K562 (cell line): ENCODE data around the gene FZD4. TPM values are rescaled to one million over a fixed set of nuclear protein-coding genes. Genes with fewer than 3 reads are reported as not detected.

Experiments used
- ATAC-seq: fragments of 200-7000 bp; cut with Tn5 transposase; 3 replicates; pipeline ENCODE4 v1.9.1; 2020; ENCODE audit warnings: moderate library complexity
- BruUV-seq: library from RNA; stranded (reverse); fragments of 400-500 nt; replicated peaks from 2 replicates; lab custom pipeline; 2021; lab: Mats Ljungman, UMichigan
- CTCF ChIA-PET: fragments of 300-600 bp; formaldehyde crosslinking; extraction: SDS; loops from one replicate; lab custom pipeline; 2021; ENCODE audit warnings: low intra/inter-chr PET ratio; lab: Yijun Ruan, JAX
- POLR2A ChIA-PET: fragments of 300-600, 350-650 bp; sonication (Branson Sonifier 250); formaldehyde crosslinking; extraction: SDS; loops from one replicate; lab custom pipeline; 2021; ENCODE audit warnings: antibody characterized with exemption, inconsistent platforms; lab: Yijun Ruan, JAX
- DNase-seq, 4 experiments: peaks; one replicate each; pipeline versions ENCODE4 v3.0.0 to v3.0.0-alpha.2; 2011 to 2018; ENCODE audit warnings: low spot score in 3 of 4, mixed read lengths in 3 of 4; ENCODE audit errors: extremely low read depth in 1 of 4
- FAIRE-seq: peaks from 2 replicates; lab custom pipeline; 2011; peaks lifted over from hg19 to GRCh38; lab: Jason Lieb, UNC
- H2AFZ ChIP-seq: 2 replicates; pipeline ENCODE4 v1.6.0; 2011; ENCODE audit warnings: low read depth, low read length, control low read depth, inconsistent platforms
- H3K27ac ChIP-seq: fragments of 200-600 bp; 3 replicates; pipeline ENCODE4 v1.8.0; 2011; ENCODE audit warnings: low read depth, mild to moderate bottlenecking, control low read depth, inconsistent platforms, low read length, moderate library complexity, mixed read lengths; ENCODE audit errors: extremely low read depth
- H3K27me3 ChIP-seq, 2 experiments: fragments of 300-600 bp in 1 of 2; 2 replicates in 1 of 2; 3 replicates in 1 of 2; pipeline versions ENCODE4 v1.6.0 to v1.8.0; 2011; ENCODE audit warnings: inconsistent platforms in 2 of 2, low read length in 2 of 2, mild to moderate bottlenecking in 1 of 2, mixed read lengths in 1 of 2, moderate library complexity in 1 of 2; ENCODE audit not compliant: control insufficient read depth in 2 of 2, insufficient read depth in 2 of 2
- H3K36me3 ChIP-seq: fragments of 300-600 bp; 3 replicates; pipeline ENCODE4 v1.8.0; 2011; ENCODE audit warnings: mild to moderate bottlenecking, low read length, inconsistent platforms; ENCODE audit not compliant: control insufficient read depth, insufficient read depth
- H3K4me1 ChIP-seq, 2 experiments: fragments of 200-600 bp in 1 of 2; replicated peaks in 1 of 2; 2 replicates in 1 of 2; 3 replicates in 1 of 2; pipeline versions ENCODE4 v1.5.1 to v1.8.0; 2011; ENCODE audit warnings: inconsistent platforms in 2 of 2, low read length in 2 of 2, mild to moderate bottlenecking in 1 of 2, mixed read lengths in 1 of 2, moderate library complexity in 1 of 2; ENCODE audit not compliant: control insufficient read depth in 2 of 2, insufficient read depth in 2 of 2
- H3K4me2 ChIP-seq: 2 replicates; pipeline ENCODE4 v1.6.1; 2011; ENCODE audit warnings: low read length, control low read depth, inconsistent platforms, mixed read lengths; ENCODE audit not compliant: insufficient read depth
- H3K4me3 ChIP-seq: fragments of 200-600 bp; sonication (generic), shearing (Covaris generic); 2 replicates; pipeline ENCODE4 v1.5.1; 2016; ENCODE audit warnings: control low read depth, inconsistent platforms
- H3K79me2 ChIP-seq: fragments of 200-600 bp; 3 replicates; pipeline ENCODE4 v1.8.0; 2011; ENCODE audit warnings: low read length, inconsistent platforms; ENCODE audit not compliant: control insufficient read depth, insufficient read depth
- H3K9ac ChIP-seq, 2 experiments: 2 replicates each; pipeline versions ENCODE4 v1.6.0 to v1.6.1; 2011; ENCODE audit warnings: low read depth in 2 of 2, low read length in 2 of 2, control low read depth in 1 of 2, inconsistent platforms in 1 of 2, mild to moderate bottlenecking in 1 of 2, mixed read lengths in 1 of 2; ENCODE audit not compliant: insufficient read depth in 1 of 2
- H3K9me1 ChIP-seq: one replicate; pipeline ENCODE4 v1.6.0; 2011; ENCODE audit warnings: inconsistent platforms, mild to moderate bottlenecking, low read length, moderate library complexity; ENCODE audit not compliant: control insufficient read depth, insufficient read depth
- H3K9me3 ChIP-seq: replicated peaks from 2 replicates; pipeline ENCODE4 v1.5.1; 2011; ENCODE audit warnings: low read depth, low read length, inconsistent platforms; ENCODE audit not compliant: control insufficient read depth, insufficient read depth
- H4K20me1 ChIP-seq: replicated peaks from 2 replicates; pipeline ENCODE4 v1.6.1; 2011; ENCODE audit warnings: low read length, inconsistent platforms, mixed read lengths; ENCODE audit not compliant: control insufficient read depth, insufficient read depth
- FOXJ3 ChIP-seq: sonication (generic); formaldehyde crosslinking; IDR thresholded peaks from 2 replicates; pipeline ENCODE4 v1.4.0; 2020; ENCODE audit warnings: mild to moderate bottlenecking, missing genetic modification reagents
- FOXK2 ChIP-seq, 2 experiments: fragments of 450-650 bp; IDR thresholded peaks in 1 of 2; conservative IDR thresholded peaks in 1 of 2; 2 replicates each; pipeline ENCODE4 v1.6.1; 2016; ENCODE audit warnings: low read depth in 2 of 2, mild to moderate bottlenecking in 1 of 2
- HNRNPK ChIP-seq: fragments of 200-400 bp; formaldehyde crosslinking; IDR thresholded peaks from one replicate; pipeline ENCODE4 v1.6.1; 2018; ENCODE audit warnings: mild to moderate bottlenecking, low read depth, low read length; ENCODE audit not compliant: poor library complexity, severe bottlenecking
- MBD2 ChIP-seq: sonication (generic); IDR thresholded peaks from 2 replicates; pipeline ENCODE4 v1.6.1; 2016; ENCODE audit warnings: low read depth, borderline replicate concordance
- NCOA2 ChIP-seq, 2 experiments: fragments of 450-650 bp; IDR thresholded peaks; 2 replicates each; pipeline ENCODE4 v1.6.1; 2018; ENCODE audit warnings: mild to moderate bottlenecking in 2 of 2, moderate library complexity in 1 of 2; ENCODE audit not compliant: partially characterized antibody in 2 of 2
- RUNX1 ChIP-seq: sonication (generic); IDR thresholded peaks from 2 replicates; pipeline ENCODE4 v1.6.1; 2016; ENCODE audit warnings: antibody characterized with exemption, low read depth
- ZBED1 ChIP-seq: IDR thresholded peaks from 2 replicates; pipeline ENCODE4 v1.6.1; 2014
- ZNF253 ChIP-seq: fragments of 250-450 bp; sonication (Bioruptor Pico); conservative IDR thresholded peaks from 2 replicates; pipeline ENCODE4 v1.6.1; 2021; ENCODE audit warnings: mild to moderate bottlenecking
- ZNF639 ChIP-seq, 2 experiments: fragments of 200-800 bp in 1 of 2; sonication (Bioruptor generic) in 1 of 2; sonication (generic) in 1 of 2; formaldehyde crosslinking in 1 of 2; IDR thresholded peaks in 1 of 2; conservative IDR thresholded peaks in 1 of 2; 2 replicates each; pipeline versions ENCODE4 v1.5.0 to v1.6.1; 2016 to 2020; ENCODE audit warnings: missing compliant biosample characterization in 1 of 2, missing genetic modification characterization in 1 of 2, missing genetic modification reagents in 1 of 2
- ZNF707 ChIP-seq: fragments of 250-450 bp; sonication (Bioruptor Pico); conservative IDR thresholded peaks from 2 replicates; pipeline ENCODE4 v1.8.0; 2022; ENCODE audit warnings: inconsistent platforms, mild to moderate bottlenecking, moderate library complexity
- WGBS: fragments of 100-300 bp; shearing (Covaris generic); methylation state at CpG from one replicate; pipeline ENCODE4 v1.1.6; 2016; ENCODE audit warnings: low coverage, mixed read lengths; ENCODE audit not compliant: insufficient coverage; ENCODE audit errors: missing lambda C conversion rate; 5-methylcytosine and 5-hydroxymethylcytosine counted together
- in situ Hi-C: fragments of 300-500 bp; cut with MboI; formaldehyde crosslinking; loops from 4 replicates; pipeline ENCODE4 v1.15.0; 2018; ENCODE audit warnings: inconsistent platforms, mixed read lengths
- intact Hi-C: fragments of 100-400 bp; cut with micrococcal nuclease; formaldehyde crosslinking; loops from 2 replicates; pipeline ENCODE4 v1.14.2; 2022
- polyA plus RNA-seq, 8 experiments: library from polyadenylated mRNA; depleted of rRNA in 4 of 8; stranded (reverse) in 5 of 8; unstranded in 3 of 8; fragments of >200 nt; fragmentation: Nextera tagmentation in 2 of 8; fragmentation: Illumina TruSeq in 1 of 8; extraction: Ambion mirVana in 2 of 8; extraction: Trizol in 1 of 8; gene quantifications; 2 replicates each; pipeline versions ENCODE4 v1.2.1 to v1.2.3, GENCODE V29; 2011 to 2014; ENCODE audit warnings: inconsistent platforms in 1 of 8, missing spikeins in 1 of 8
- total RNA-seq, 7 experiments: library from RNA; depleted of rRNA in 6 of 7; stranded (reverse); fragments of >200 nt in 6 of 7; fragmentation: Illumina TruSeq in 2 of 7; extraction: Trizol in 2 of 7; gene quantifications; 2 replicates each; pipeline versions ENCODE4 v1.2.1 to v1.2.3, GENCODE V29; 2011 to 2021; ENCODE audit warnings: low replicate concordance in 1 of 7
- TF ChIP-seq, protein P1 (sequence below): fragments of 250-450 bp; sonication (Bioruptor Pico); IDR thresholded peaks from 2 replicates; pipeline ENCODE4 v1.8.0; 2022; ENCODE audit warnings: inconsistent platforms, mild to moderate bottlenecking, moderate library complexity, borderline replicate concordance
- TF ChIP-seq, protein P2 (sequence below): fragments of 200-400 bp; formaldehyde crosslinking; IDR thresholded peaks from 2 replicates; pipeline ENCODE4 v1.6.1; 2017; ENCODE audit warnings: mild to moderate bottlenecking, low read depth, low read length, moderate library complexity
- TF ChIP-seq, protein P3 (sequence below): IDR thresholded peaks from 2 replicates; pipeline ENCODE4 v1.6.1; 2016; ENCODE audit warnings: missing genetic modification characterization, missing compliant biosample characterization

Gene FZD4
- total and polyA plus RNA-seq, 9 of the 15 experiments (the other 6 are each of a cell fraction or from before 2014, with no cell fraction given) = 1.2 to 7.9 (median 5.8) TPM

- H4K20me1 ChIP-seq = no peaks in the 10 kb centered on the region
- ChIA-PET POLR2A (no interaction called here), CTCF (no interaction called here)
- BruUV-seq = no TSS peak
- no peaks in the 10 kb centered on the region for H3K79me2 ChIP-seq
- no peak overlapping the region; the same call in 1 of the 2 replicates for H2AFZ ChIP-seq
- no peak overlapping the region for H3K9ac ChIP-seq
- no peak overlapping the region for H3K4me3 ChIP-seq
- 35% methylated on average over 1 of the region's 1 CpG for WGBS
- peaks cover 8% of the 10 kb centered on the region; the same call in 1 of the 2 replicates for H3K9me3 ChIP-seq
- FAIRE-seq = no peak
- intact Hi-C loops = no loop called here
- in situ Hi-C loops = no loop called here
- H3K27me3 ChIP-seq = no peaks in the 10 kb centered on the region
- no peak overlapping the region for H3K27ac ChIP-seq
- H3K36me3 ChIP-seq = no peaks in the 10 kb centered on the region
- no peaks in the 10 kb centered on the region for H3K9me1 ChIP-seq
- no peaks in the 10 kb centered on the region for H3K4me1 ChIP-seq
- DNase-seq = no peak
- ATAC-seq = no peak; the same call in 2 of the 3 replicates
- H3K4me2 ChIP-seq = no peak overlapping the region
- TF ChIP-seq, protein P1, sequence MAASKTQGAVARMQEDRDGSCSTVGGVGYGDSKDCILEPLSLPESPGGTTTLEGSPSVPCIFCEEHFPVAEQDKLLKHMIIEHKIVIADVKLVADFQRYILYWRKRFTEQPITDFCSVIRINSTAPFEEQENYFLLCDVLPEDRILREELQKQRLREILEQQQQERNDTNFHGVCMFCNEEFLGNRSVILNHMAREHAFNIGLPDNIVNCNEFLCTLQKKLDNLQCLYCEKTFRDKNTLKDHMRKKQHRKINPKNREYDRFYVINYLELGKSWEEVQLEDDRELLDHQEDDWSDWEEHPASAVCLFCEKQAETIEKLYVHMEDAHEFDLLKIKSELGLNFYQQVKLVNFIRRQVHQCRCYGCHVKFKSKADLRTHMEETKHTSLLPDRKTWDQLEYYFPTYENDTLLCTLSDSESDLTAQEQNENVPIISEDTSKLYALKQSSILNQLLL (CRISPR knock-in tag) = no peak
- TF ChIP-seq ZBED1 = no peak
- TF ChIP-seq HNRNPK = no peak
- TF ChIP-seq, protein P2, sequence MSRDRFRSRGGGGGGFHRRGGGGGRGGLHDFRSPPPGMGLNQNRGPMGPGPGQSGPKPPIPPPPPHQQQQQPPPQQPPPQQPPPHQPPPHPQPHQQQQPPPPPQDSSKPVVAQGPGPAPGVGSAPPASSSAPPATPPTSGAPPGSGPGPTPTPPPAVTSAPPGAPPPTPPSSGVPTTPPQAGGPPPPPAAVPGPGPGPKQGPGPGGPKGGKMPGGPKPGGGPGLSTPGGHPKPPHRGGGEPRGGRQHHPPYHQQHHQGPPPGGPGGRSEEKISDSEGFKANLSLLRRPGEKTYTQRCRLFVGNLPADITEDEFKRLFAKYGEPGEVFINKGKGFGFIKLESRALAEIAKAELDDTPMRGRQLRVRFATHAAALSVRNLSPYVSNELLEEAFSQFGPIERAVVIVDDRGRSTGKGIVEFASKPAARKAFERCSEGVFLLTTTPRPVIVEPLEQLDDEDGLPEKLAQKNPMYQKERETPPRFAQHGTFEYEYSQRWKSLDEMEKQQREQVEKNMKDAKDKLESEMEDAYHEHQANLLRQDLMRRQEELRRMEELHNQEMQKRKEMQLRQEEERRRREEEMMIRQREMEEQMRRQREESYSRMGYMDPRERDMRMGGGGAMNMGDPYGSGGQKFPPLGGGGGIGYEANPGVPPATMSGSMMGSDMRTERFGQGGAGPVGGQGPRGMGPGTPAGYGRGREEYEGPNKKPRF = no peak
- TF ChIP-seq ZNF253 (CRISPR knock-in tag) = no peak
- TF ChIP-seq FOXJ3 (CRISPR knock-in tag) = no peak
- TF ChIP-seq ZNF707 (CRISPR knock-in tag) = no peak
- no peak for TF ChIP-seq FOXK2 (conservative IDR thresholded peaks at IDR 0.05 in 1 of 2, IDR thresholded peaks at IDR 0.05 in 1 of 2; ENCODE audit: low read depth in 2 of 2)
- TF ChIP-seq MBD2 = no peak
- TF ChIP-seq, protein P3, sequence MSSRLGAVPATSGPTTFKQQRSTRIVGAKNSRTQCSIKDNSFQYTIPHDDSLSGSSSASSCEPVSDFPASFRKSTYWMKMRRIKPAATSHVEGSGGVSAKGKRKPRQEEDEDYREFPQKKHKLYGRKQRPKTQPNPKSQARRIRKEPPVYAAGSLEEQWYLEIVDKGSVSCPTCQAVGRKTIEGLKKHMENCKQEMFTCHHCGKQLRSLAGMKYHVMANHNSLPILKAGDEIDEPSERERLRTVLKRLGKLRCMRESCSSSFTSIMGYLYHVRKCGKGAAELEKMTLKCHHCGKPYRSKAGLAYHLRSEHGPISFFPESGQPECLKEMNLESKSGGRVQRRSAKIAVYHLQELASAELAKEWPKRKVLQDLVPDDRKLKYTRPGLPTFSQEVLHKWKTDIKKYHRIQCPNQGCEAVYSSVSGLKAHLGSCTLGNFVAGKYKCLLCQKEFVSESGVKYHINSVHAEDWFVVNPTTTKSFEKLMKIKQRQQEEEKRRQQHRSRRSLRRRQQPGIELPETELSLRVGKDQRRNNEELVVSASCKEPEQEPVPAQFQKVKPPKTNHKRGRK (tag) = no peak
- no peak for TF ChIP-seq ZNF639 (CRISPR knock-in tag; conservative IDR thresholded peaks at IDR 0.05 in 1 of 2, IDR thresholded peaks at IDR 0.05 in 1 of 2)
- no peak for TF ChIP-seq RUNX1
- no peak for TF ChIP-seq NCOA2 (IDR thresholded peaks at IDR 0.05; ENCODE audit: partially characterized antibody in 2 of 2)
Measured at GRCh38 chr11:86969258-86969657, 14.1 kb upstream of the FZD4 start.
